ENCODE results near the gene GPATCH11. TPM values are rescaled to one million over a fixed set of nuclear protein-coding genes. Genes with fewer than 3 reads are reported as not detected.

Gene GPATCH11
- total and polyA plus RNA-seq, 8 donors = 0.45 to 7.9 (median 4.8) TPM

GRCh38 chr2:37119157-37119556 is 34.8 kb downstream of the GPATCH11 start:
- no peak overlapping the region for H3K4me3 ChIP-seq
- WGBS, 5 donors = 93 to 95% (median 94%) methylated on average over 5 of the region's 5 CpGs
- intact Hi-C loops (cut with DNase I; ENCODE audit: low total_unique reads) = no loop called here
- no peaks in the 10 kb centered on the region for H3K27me3 ChIP-seq
- DNase-seq = no peak
- H3K4me1 ChIP-seq = no peaks in the 10 kb centered on the region
- no peak overlapping the region for H3K27ac ChIP-seq
- H3K36me3 ChIP-seq = peaks cover 27 to 94% (median 92%) of the 10 kb centered on the region in 4 donors
- H3K9me3 ChIP-seq = no peaks in the 10 kb centered on the region
- TF ChIP-seq POLR2AphosphoS5 (IDR thresholded peaks at IDR 0.05) = no peak
- TF ChIP-seq POLR2A (IDR thresholded peaks at IDR 0.05) = no peak
- TF ChIP-seq CTCF (IDR thresholded peaks at IDR 0.05) = no peak
- TF ChIP-seq EP300 (IDR thresholded peaks at IDR 0.05) = no peak

- intact Hi-C loops (cut with DNase I; ENCODE audit: low total_unique reads) = no loop called here
These were observed 41.1 kb downstream of the GPATCH11 start for GRCh38 chr2:37125416-37125815.

GRCh38 chr2:37132914-37133313 is 48.6 kb downstream of the GPATCH11 start:
- Histone ChIP-seq H3K9me3 (no peaks in the 10 kb centered on the region), H3K27me3 (no peaks in the 10 kb centered on the region), H3K36me3 (peaks cover 54 to 100% (median 100%) of the 10 kb centered on the region in 4 donors), H3K4me3 (no peak overlapping the region), H3K27ac (no peak overlapping the region), H3K4me1 (no peaks in the 10 kb centered on the region)
- no peak for DNase-seq
- TF ChIP-seq POLR2A (IDR thresholded peaks at IDR 0.05) (no peak), CTCF (IDR thresholded peaks at IDR 0.05) (no peak), POLR2AphosphoS5 (IDR thresholded peaks at IDR 0.05) (no peak), EP300 (IDR thresholded peaks at IDR 0.05) (no peak)
- 95 to 98% (median 97%) methylated on average over 6 of the region's 6 CpGs for WGBS, 5 donors
- intact Hi-C loops (cut with DNase I; ENCODE audit: low total_unique reads) = no loop called here

More at GRCh38 chr2:37125416-37125815, 41.1 kb downstream of the GPATCH11 start:
- Histone ChIP-seq H3K36me3 (peaks cover 27 to 100% (median 97%) of the 10 kb centered on the region in 4 donors), H3K4me3 (no peak overlapping the region), H3K4me1 (no peaks in the 10 kb centered on the region), H3K27me3 (no peaks in the 10 kb centered on the region), H3K27ac (no peak overlapping the region), H3K9me3 (no peaks in the 10 kb centered on the region)
- no peak for DNase-seq
- no peak for TF ChIP-seq CTCF (IDR thresholded peaks at IDR 0.05)
- no peak for TF ChIP-seq POLR2A (IDR thresholded peaks at IDR 0.05)
- no peak for TF ChIP-seq POLR2AphosphoS5 (IDR thresholded peaks at IDR 0.05)
- no peak for TF ChIP-seq EP300 (IDR thresholded peaks at IDR 0.05)
- 95 to 100% (median 98%) methylated on average over 2 of the region's 2 CpGs for WGBS, 5 donors

GRCh38 chr2:37142546-37142945 is 58.2 kb downstream of the GPATCH11 start:
- TF ChIP-seq POLR2A (IDR thresholded peaks at IDR 0.05) (no peak), EP300 (IDR thresholded peaks at IDR 0.05) (no peak), CTCF (IDR thresholded peaks at IDR 0.05) (no peak), POLR2AphosphoS5 (IDR thresholded peaks at IDR 0.05) (no peak)
- intact Hi-C loops (cut with DNase I; ENCODE audit: low total_unique reads) = no loop called here
- Histone ChIP-seq H3K27me3 (no peaks in the 10 kb centered on the region), H3K27ac (no peak overlapping the region), H3K4me1 (no peaks in the 10 kb centered on the region), H3K4me3 (no peak overlapping the region), H3K9me3 (no peaks in the 10 kb centered on the region), H3K36me3 (peaks cover 56 to 100% (median 99%) of the 10 kb centered on the region in 4 donors)
- DNase-seq = no peak

All from stomach (tissue), 9 donors.